ENCODE data around the gene HIF3A.

GRCh38 chr19:46296202-46296480, 701 bp upstream of the HIF3A start:
- no peak for TF ChIP-seq CTCF (IDR thresholded peaks at IDR 0.05)
- TF ChIP-seq POLR2A (IDR thresholded peaks at IDR 0.05), result no peak

Data from esophagus squamous epithelium (tissue), 4 donors.